ENCODE data around the gene KIF6. TPM values are rescaled to one million over a fixed set of nuclear protein-coding genes. Genes with fewer than 3 reads are reported as not detected.

Gene KIF6
- total RNA-seq, 1 experiment from 2014 or later, result not detected

GRCh38 chr6:39706819-39707335 lies 18.3 kb downstream of the KIF6 start:
- in situ Hi-C loops (cut with HindIII; ENCODE audit: low pct_unique_long_range_greater_than_20kb, low sequenced_read_pairs), result no loop called here
- intact Hi-C loops (cut with micrococcal nuclease; ENCODE audit: unreplicated experiment), result no loop called here
- ChIA-PET POLR2A (no interaction called here), CTCF (no interaction called here)
- H3K4me1 ChIP-seq (ENCODE audit: control insufficient read depth, insufficient read depth, low read length), result no peaks in the 10 kb centered on the region
- ATAC-seq, result no peak
- H3K27me3 ChIP-seq (ENCODE audit: control insufficient read depth, insufficient read depth, low read length), result no peaks in the 10 kb centered on the region; the same call in 1 of the 2 replicates
- H3K9me3 ChIP-seq (ENCODE audit: control insufficient read depth, insufficient read depth, low read depth, low read length), result no peaks in the 10 kb centered on the region
- no peaks in the 10 kb centered on the region for H3K36me3 ChIP-seq (ENCODE audit: control insufficient read depth, insufficient read depth, low read length)
- H3K27ac ChIP-seq (ENCODE audit: low read length), result no peak overlapping the region
- no peak overlapping the region for H3K4me3 ChIP-seq (ENCODE audit: low read depth in 2 of 2, low read length in 2 of 2)
- DNase-seq (ENCODE audit: low read depth, low spot score), result no peak
- no TSS peak for BruUV-seq (replicated peaks)
- TF ChIP-seq POLR2AphosphoS5 (IDR thresholded peaks at IDR 0.05; ENCODE audit: low read depth, low read length), result no peak
- TF ChIP-seq REST (IDR thresholded peaks at IDR 0.05; ENCODE audit: insufficient read depth in 1 of 2, low read depth in 2 of 2, low read length in 1 of 2), result no peak

- H3K9me3 ChIP-seq (ENCODE audit: control insufficient read depth, insufficient read depth, low read depth, low read length), result no peaks in the 10 kb centered on the region
- ATAC-seq (no peak), DNase-seq (ENCODE audit: low read depth, low spot score) (no peak)
- H3K36me3 ChIP-seq (ENCODE audit: control insufficient read depth, insufficient read depth, low read length), result no peaks in the 10 kb centered on the region
- in situ Hi-C loops (cut with HindIII; ENCODE audit: low pct_unique_long_range_greater_than_20kb, low sequenced_read_pairs), result no loop called here
- no peak overlapping the region for H3K27ac ChIP-seq (ENCODE audit: low read length)
- no TSS peak for BruUV-seq (replicated peaks)
- no peak for TF ChIP-seq REST (IDR thresholded peaks at IDR 0.05; ENCODE audit: insufficient read depth in 1 of 2, low read depth in 2 of 2, low read length in 1 of 2)
- TF ChIP-seq TCF7L2 (IDR thresholded peaks at IDR 0.05; ENCODE audit: low read depth, low read length), result no peak
- TF ChIP-seq POLR2AphosphoS5 (IDR thresholded peaks at IDR 0.05; ENCODE audit: low read depth, low read length), result no peak
- no peak for TF ChIP-seq CTCF (IDR thresholded peaks at IDR 0.05)
- no peak for TF ChIP-seq SIN3A (IDR thresholded peaks at IDR 0.05; ENCODE audit: borderline replicate concordance, insufficient read depth, low read depth, low read length)
- intact Hi-C loops (cut with micrococcal nuclease; ENCODE audit: unreplicated experiment), result no loop called here
- H3K4me1 ChIP-seq (ENCODE audit: control insufficient read depth, insufficient read depth, low read length), result no peaks in the 10 kb centered on the region
- no peaks in the 10 kb centered on the region; the same call in 1 of the 2 replicates for H3K27me3 ChIP-seq (ENCODE audit: control insufficient read depth, insufficient read depth, low read length)
- ChIA-PET POLR2A (no interaction called here), CTCF (no interaction called here)
- H3K4me3 ChIP-seq (ENCODE audit: low read depth in 2 of 2, low read length in 2 of 2), result no peak overlapping the region
Measured at GRCh38 chr6:39702265-39702664, 22.9 kb downstream of the KIF6 start.

All from Panc1 (cell line).